ENCODE data around the gene ZNF775. TPM values are rescaled to one million over a fixed set of nuclear protein-coding genes. Genes with fewer than 3 reads are reported as not detected.

Gene ZNF775
- total RNA-seq, 1 experiment from 2014 or later, result 3.4 TPM

DNA sequence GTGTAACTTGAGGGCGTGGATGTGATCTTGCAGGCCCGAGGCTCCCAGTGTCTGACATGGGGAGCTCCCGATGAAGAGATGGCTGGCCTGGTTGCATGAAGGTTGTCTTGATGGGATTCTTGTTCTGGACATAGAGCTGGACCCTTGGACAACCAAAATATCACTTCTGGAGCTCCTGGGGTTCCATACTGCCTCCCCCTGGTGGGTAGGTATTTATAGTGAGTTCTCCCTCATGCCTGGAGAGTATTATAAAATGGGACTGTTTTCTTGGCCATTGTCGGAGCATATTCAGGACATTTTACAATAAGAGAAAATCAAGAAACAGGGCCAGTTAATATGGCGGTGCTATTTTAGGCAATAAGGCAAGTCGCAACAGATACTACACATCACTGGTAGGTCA is 38.7 kb downstream of the ZNF775 start:
- ChIA-PET CTCF (no interaction called here), POLR2A (ENCODE audit: unreplicated experiment) (no interaction called here)
- peaks cover 4% of the 10 kb centered on the region; the same call in 1 of the 2 replicates for H3F3A ChIP-seq (ENCODE audit: insufficient read depth, low read depth)
- no peak overlapping the region for H3K4me3 ChIP-seq
- no peaks in the 10 kb centered on the region for H3K9me3 ChIP-seq (ENCODE audit: insufficient read depth, low read depth)
- H3K36me3 ChIP-seq (ENCODE audit: low read depth), result no peaks in the 10 kb centered on the region
- no peaks in the 10 kb centered on the region for H3K9me2 ChIP-seq (ENCODE audit: insufficient read depth)
- no peak overlapping the region for H3K27ac ChIP-seq
- no peak for DNase-seq
- H3K4me2 ChIP-seq, result no peak overlapping the region
- intact Hi-C loops (cut with micrococcal nuclease; ENCODE audit: unreplicated experiment), result no loop called here
- no peak overlapping the region for H2AFZ ChIP-seq
- TF ChIP-seq, protein P1, sequence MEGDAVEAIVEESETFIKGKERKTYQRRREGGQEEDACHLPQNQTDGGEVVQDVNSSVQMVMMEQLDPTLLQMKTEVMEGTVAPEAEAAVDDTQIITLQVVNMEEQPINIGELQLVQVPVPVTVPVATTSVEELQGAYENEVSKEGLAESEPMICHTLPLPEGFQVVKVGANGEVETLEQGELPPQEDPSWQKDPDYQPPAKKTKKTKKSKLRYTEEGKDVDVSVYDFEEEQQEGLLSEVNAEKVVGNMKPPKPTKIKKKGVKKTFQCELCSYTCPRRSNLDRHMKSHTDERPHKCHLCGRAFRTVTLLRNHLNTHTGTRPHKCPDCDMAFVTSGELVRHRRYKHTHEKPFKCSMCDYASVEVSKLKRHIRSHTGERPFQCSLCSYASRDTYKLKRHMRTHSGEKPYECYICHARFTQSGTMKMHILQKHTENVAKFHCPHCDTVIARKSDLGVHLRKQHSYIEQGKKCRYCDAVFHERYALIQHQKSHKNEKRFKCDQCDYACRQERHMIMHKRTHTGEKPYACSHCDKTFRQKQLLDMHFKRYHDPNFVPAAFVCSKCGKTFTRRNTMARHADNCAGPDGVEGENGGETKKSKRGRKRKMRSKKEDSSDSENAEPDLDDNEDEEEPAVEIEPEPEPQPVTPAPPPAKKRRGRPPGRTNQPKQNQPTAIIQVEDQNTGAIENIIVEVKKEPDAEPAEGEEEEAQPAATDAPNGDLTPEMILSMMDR (conservative IDR thresholded peaks at IDR 0.05), result no peak; the same call in 1 of the 2 replicates
- no peak for TF ChIP-seq EZH2 (IDR thresholded peaks at IDR 0.05; ENCODE audit: low read depth)
- H4K20me1 ChIP-seq (ENCODE audit: insufficient read depth), result no peaks in the 10 kb centered on the region
- no peaks in the 10 kb centered on the region for H3K27me3 ChIP-seq (ENCODE audit: insufficient read depth, low read depth)
- H3K4me1 ChIP-seq (replicated peaks; ENCODE audit: insufficient read depth), result no peaks in the 10 kb centered on the region; the same call in 1 of the 2 replicates
- H3K79me2 ChIP-seq (ENCODE audit: low read depth), result no peaks in the 10 kb centered on the region
- no TSS peak for BruUV-seq (replicated peaks)

DNA sequence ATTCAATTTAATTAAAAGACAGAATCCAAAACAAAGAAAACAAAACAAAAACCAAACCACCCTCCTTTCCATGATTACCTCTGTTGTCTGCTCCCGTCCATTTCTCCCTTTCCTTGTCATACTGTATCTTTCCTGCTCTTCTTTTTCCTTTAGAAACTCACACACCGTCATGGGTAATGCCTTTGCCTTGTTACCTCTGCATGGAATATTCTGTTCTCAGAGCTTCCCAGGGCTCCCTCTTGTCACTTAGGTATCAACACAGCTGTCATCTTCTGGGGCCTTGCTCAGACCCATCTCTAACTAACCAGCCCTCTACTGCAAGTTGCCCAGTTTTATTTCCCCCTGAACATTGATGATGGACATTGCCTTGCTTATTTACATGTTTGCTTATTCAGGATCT is 41.1 kb downstream of the ZNF775 start:
- no peak for DNase-seq
- Histone ChIP-seq H3K79me2 (ENCODE audit: low read depth) (no peaks in the 10 kb centered on the region), H3K27ac (no peak overlapping the region), H3K4me2 (no peak overlapping the region), H3K27me3 (ENCODE audit: insufficient read depth, low read depth) (peaks cover 11% of the 10 kb centered on the region; the same call in 1 of the 2 replicates), H3K9me3 (ENCODE audit: insufficient read depth, low read depth) (no peaks in the 10 kb centered on the region), H2AFZ (no peak overlapping the region), H3K9me2 (ENCODE audit: insufficient read depth) (no peaks in the 10 kb centered on the region), H3K36me3 (ENCODE audit: low read depth) (no peaks in the 10 kb centered on the region), H4K20me1 (ENCODE audit: insufficient read depth) (no peaks in the 10 kb centered on the region), H3K4me1 (replicated peaks; ENCODE audit: insufficient read depth) (no peaks in the 10 kb centered on the region; the same call in 1 of the 2 replicates), H3F3A (ENCODE audit: insufficient read depth, low read depth) (peaks cover 4% of the 10 kb centered on the region; the same call in 1 of the 2 replicates), H3K4me3 (no peak overlapping the region)
- BruUV-seq (replicated peaks), result no TSS peak
- intact Hi-C loops (cut with micrococcal nuclease; ENCODE audit: unreplicated experiment), result no loop called here
- no peak for TF ChIP-seq EZH2 (IDR thresholded peaks at IDR 0.05; ENCODE audit: low read depth)
- TF ChIP-seq, protein P1 (conservative IDR thresholded peaks at IDR 0.05), result no peak
- ChIA-PET POLR2A (ENCODE audit: unreplicated experiment) (no interaction called here), CTCF (interaction anchor here (0.6 kb wide), 1 partner anchor 65 kb away, joined by 10 read pairs; no protein-coding TSS in a partner anchor)

DNA sequence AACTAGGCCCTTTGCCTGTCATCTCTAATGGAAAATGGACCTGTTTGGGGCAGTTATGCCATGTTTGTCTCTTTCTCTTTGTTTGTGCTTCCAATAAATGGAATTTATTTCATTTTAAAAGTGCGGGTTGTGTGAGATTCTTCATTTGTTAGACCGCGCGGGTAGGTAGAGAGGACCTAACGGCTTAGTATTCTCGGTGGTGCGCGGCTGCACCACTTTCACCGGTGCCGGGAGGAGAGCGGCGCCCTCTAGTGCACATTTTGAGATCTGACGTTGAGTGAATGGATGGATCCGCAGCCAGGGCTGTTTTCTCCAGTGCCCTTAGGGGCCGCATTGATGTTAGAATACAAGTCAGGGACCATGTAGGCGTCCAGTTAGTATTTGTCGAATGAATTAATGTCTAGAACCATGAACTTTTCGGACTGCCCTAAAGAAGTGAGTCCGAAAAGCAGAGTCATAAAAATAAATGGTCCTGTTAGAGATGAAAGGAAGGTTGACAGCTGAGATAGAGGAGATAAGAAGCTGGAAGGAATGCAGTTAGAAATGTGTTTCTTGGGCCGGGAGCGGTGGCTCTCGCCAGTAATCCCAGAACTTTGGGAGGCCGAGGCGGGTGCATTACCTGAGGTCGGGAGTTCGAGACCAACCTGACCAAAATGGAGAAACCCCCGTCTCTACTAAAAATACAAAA is 42.0 kb downstream of the ZNF775 start:
- intact Hi-C loops (cut with micrococcal nuclease; ENCODE audit: unreplicated experiment), result loop anchor here (1.0 kb wide), 3 partner anchors 42 to 135 kb away; partner anchors contain the start of gene ZNF775
- Histone ChIP-seq H3K27ac (no peak overlapping the region), H3K79me2 (ENCODE audit: low read depth) (no peaks in the 10 kb centered on the region), H3K36me3 (ENCODE audit: low read depth) (no peaks in the 10 kb centered on the region), H2AFZ (no peak overlapping the region), H3K9me2 (ENCODE audit: insufficient read depth) (no peaks in the 10 kb centered on the region), H3K27me3 (ENCODE audit: insufficient read depth, low read depth) (peaks cover 15% of the 10 kb centered on the region; the same call in 1 of the 2 replicates), H3K9me3 (ENCODE audit: insufficient read depth, low read depth) (no peaks in the 10 kb centered on the region), H4K20me1 (ENCODE audit: insufficient read depth) (no peaks in the 10 kb centered on the region), H3K4me1 (replicated peaks; ENCODE audit: insufficient read depth) (no peaks in the 10 kb centered on the region; the same call in 1 of the 2 replicates), H3F3A (ENCODE audit: insufficient read depth, low read depth) (peaks cover 4% of the 10 kb centered on the region; the same call in 1 of the 2 replicates), H3K4me2 (peak overlapping the region; percentile 52), H3K4me3 (no peak overlapping the region)
- CTCF ChIA-PET, result no interaction called here
- POLR2A ChIA-PET (ENCODE audit: unreplicated experiment), result no interaction called here
- TF ChIP-seq, protein P1 (conservative IDR thresholded peaks at IDR 0.05), result peak; percentile 96
- TF ChIP-seq EZH2 (IDR thresholded peaks at IDR 0.05; ENCODE audit: low read depth), result no peak
- DNase-seq, result peak; percentile 62 to 83
- no TSS peak for BruUV-seq (replicated peaks)
